ENCODE measurements around the gene ARHGAP26. TPM values are rescaled to one million over a fixed set of nuclear protein-coding genes. Genes with fewer than 3 reads are reported as not detected.

Gene ARHGAP26
- total RNA-seq, 4 donors from 2014 or later = 61.0 to 76.7 (median 61.2) TPM

DNA sequence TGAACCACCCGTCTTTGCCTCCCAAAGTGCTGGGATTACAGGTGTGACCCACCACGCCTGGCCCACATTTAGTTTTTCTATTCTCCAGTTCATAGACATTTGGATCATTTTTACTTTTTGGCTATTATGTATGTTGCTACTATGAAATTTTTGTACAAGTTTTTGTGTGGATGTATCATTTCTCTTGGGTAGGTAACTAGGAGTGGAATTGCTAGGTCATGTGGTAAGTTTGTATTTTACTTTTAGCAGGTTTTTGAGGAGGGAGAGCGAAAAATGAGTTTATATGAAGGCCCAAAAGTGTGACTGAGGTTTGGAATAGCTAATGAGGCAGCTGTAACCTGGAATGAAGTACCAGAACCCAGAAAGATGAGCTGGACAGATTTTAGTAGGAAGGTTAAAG is 35.2 kb downstream of the ARHGAP26 start:
- DNase-seq = no peak
- WGBS, 2 donors (ENCODE audit: low coverage in 1 of 2) = 96 to 98% methylated on average over 3 of the region's 3 CpGs

DNA sequence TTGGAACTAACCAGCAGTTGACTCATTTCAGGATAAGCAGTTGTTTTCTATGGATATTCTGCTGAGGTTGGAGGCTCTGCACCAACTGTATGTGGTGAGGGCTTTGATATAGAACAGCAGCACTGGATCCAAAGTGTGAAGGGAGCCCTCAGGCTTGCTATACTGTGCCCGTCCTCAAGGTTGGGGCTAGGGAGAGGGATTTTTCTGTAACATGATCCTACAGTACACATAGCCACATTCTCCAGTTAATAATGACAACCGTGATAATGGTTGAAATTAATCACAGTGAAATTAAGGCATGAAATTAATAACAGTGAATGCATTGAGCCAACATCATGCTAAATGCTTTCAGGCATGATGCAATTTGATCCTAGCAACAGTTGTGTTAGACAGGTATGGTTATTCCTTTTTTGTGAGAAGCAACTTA is 36.7 kb downstream of the ARHGAP26 start:
- in situ Hi-C loops (cut with MboI; ENCODE audit: low pct_ligation_motif_present in 1 of 4, low pct_unique_long_range_greater_than_20kb in 1 of 4, low sequenced_read_pairs in 3 of 4) (no loop called here), intact Hi-C loops (cut with DNase I; ENCODE audit: low total_unique reads) (no loop called here)
- H3K27me3 ChIP-seq = no peaks in the 10 kb centered on the region
- H3K36me3 ChIP-seq = no peaks in the 10 kb centered on the region
- 87 to 100% methylated on average over 1 to 2 of the region's 2 CpGs for WGBS, 2 donors (ENCODE audit: low coverage in 1 of 2)
- TF ChIP-seq POLR2A (IDR thresholded peaks at IDR 0.05) (no peak), POLR2AphosphoS5 (IDR thresholded peaks at IDR 0.05) (no peak), EP300 (IDR thresholded peaks at IDR 0.05; ENCODE audit: low read depth) (no peak)
- TF ChIP-seq, protein P1, sequence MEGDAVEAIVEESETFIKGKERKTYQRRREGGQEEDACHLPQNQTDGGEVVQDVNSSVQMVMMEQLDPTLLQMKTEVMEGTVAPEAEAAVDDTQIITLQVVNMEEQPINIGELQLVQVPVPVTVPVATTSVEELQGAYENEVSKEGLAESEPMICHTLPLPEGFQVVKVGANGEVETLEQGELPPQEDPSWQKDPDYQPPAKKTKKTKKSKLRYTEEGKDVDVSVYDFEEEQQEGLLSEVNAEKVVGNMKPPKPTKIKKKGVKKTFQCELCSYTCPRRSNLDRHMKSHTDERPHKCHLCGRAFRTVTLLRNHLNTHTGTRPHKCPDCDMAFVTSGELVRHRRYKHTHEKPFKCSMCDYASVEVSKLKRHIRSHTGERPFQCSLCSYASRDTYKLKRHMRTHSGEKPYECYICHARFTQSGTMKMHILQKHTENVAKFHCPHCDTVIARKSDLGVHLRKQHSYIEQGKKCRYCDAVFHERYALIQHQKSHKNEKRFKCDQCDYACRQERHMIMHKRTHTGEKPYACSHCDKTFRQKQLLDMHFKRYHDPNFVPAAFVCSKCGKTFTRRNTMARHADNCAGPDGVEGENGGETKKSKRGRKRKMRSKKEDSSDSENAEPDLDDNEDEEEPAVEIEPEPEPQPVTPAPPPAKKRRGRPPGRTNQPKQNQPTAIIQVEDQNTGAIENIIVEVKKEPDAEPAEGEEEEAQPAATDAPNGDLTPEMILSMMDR (IDR thresholded peaks at IDR 0.05) = no peak
- peaks cover 0 to 37% (median 11%) of the 10 kb centered on the region in 4 donors for H3K4me1 ChIP-seq
- H3K9me3 ChIP-seq = no peaks in the 10 kb centered on the region
- no peak for DNase-seq
- peak overlapping the region in 2 of 4 donors; percentile 13 to 20 for H3K27ac ChIP-seq
- H3K4me3 ChIP-seq = no peak overlapping the region

More for the DNA sequence above, 35.2 kb downstream of the ARHGAP26 start:
- no peaks in the 10 kb centered on the region for H3K36me3 ChIP-seq
- intact Hi-C loops (cut with DNase I; ENCODE audit: low total_unique reads) (no loop called here), in situ Hi-C loops (cut with MboI; ENCODE audit: low pct_ligation_motif_present in 1 of 4, low pct_unique_long_range_greater_than_20kb in 1 of 4, low sequenced_read_pairs in 3 of 4) (no loop called here)
- TF ChIP-seq, protein P1 (IDR thresholded peaks at IDR 0.05) = no peak
- TF ChIP-seq POLR2AphosphoS5 (IDR thresholded peaks at IDR 0.05) (no peak), EP300 (IDR thresholded peaks at IDR 0.05; ENCODE audit: low read depth) (no peak), POLR2A (IDR thresholded peaks at IDR 0.05) (no peak)
- H3K9me3 ChIP-seq = no peaks in the 10 kb centered on the region
- no peak overlapping the region for H3K27ac ChIP-seq
- no peak overlapping the region for H3K4me3 ChIP-seq
- no peaks in the 10 kb centered on the region for H3K27me3 ChIP-seq
- peaks cover 0 to 39% (median 11%) of the 10 kb centered on the region in 4 donors for H3K4me1 ChIP-seq

DNA sequence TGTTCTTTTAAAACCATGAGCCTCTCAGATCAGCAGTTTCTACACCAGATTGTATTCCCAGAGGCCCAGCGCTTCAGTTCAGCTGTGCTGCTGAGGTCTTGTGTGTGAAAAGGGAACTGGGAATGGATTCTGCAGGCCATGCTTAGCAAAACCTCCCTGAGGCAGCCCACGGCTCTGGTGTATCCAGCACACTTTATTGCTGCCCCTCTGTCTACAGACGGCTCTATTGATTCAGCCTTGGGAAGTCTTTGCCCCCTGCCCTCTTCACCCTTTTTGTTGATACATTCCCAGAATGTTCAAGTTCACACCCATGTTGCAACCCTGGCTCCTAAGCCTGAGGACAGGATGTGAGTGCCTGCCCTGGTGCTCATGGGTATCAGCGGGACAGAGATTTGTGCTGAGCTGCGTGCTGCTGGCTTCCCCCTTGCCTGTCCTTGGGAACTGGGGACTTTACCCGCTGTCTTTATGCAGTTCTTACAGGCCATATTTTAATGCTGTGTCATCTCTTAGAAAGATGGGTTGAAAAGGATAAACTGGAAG is 37.3 kb downstream of the ARHGAP26 start:
- in situ Hi-C loops (cut with MboI; ENCODE audit: low pct_ligation_motif_present in 1 of 4, low pct_unique_long_range_greater_than_20kb in 1 of 4, low sequenced_read_pairs in 3 of 4) = no loop called here
- DNase-seq = no peak

DNA sequence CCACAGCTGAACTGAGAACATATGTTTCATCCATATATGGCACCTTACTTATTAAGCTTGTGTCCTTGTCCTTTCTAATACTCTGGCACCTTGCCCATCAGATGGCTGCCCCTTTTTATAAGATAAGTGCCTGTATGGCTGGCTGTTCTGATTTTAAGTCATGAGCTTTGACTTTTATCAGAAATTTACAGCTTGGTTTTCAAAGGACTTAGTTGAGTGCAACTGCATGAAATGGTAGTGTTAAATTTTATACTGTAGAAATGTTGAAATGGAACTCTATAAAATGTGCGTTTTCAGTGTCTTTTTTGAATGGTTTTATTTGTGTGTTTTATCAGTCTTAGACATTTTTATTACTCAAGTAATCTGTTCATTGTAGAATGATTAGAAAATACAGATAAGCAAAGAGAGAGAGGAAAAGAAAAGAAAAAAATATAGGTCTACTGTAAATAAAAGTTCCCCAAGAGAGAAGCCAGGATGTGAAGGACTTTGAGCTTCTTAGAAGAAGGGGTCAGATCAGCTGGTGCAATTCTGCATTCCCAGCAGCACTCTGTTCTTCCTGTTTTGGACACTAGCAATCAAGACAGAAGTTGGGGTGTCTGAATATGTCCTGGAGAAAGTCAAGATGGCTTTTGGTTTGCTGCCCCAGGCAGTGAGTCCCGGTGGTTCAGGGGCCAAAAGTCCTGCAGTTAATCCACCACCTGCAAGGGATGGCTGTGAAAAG is 38.9 kb downstream of the ARHGAP26 start:
- no peaks in the 10 kb centered on the region for H3K27me3 ChIP-seq
- no peak for DNase-seq
- no peaks in the 10 kb centered on the region for H3K36me3 ChIP-seq
- H3K4me1 ChIP-seq = peaks cover 0 to 35% (median 11%) of the 10 kb centered on the region in 4 donors
- WGBS, 2 donors (ENCODE audit: low coverage in 1 of 2) = 44 to 59% methylated on average over 1 to 2 of the region's 2 CpGs
- intact Hi-C loops (cut with DNase I; ENCODE audit: low total_unique reads) (no loop called here), in situ Hi-C loops (cut with MboI; ENCODE audit: low pct_ligation_motif_present in 1 of 4, low pct_unique_long_range_greater_than_20kb in 1 of 4, low sequenced_read_pairs in 3 of 4) (no loop called here)
- TF ChIP-seq POLR2A (IDR thresholded peaks at IDR 0.05) (no peak), EP300 (IDR thresholded peaks at IDR 0.05; ENCODE audit: low read depth) (no peak), POLR2AphosphoS5 (IDR thresholded peaks at IDR 0.05) (no peak)
- TF ChIP-seq, protein P1 (IDR thresholded peaks at IDR 0.05) = no peak
- no peaks in the 10 kb centered on the region for H3K9me3 ChIP-seq
- no peak overlapping the region for H3K4me3 ChIP-seq
- H3K27ac ChIP-seq = peak overlapping the region in 2 of 4 donors; percentile 0 to 41

More for the DNA sequence above, 37.3 kb downstream of the ARHGAP26 start:
- Histone ChIP-seq H3K9me3 (no peaks in the 10 kb centered on the region), H3K27me3 (no peaks in the 10 kb centered on the region), H3K4me3 (no peak overlapping the region), H3K4me1 (peaks cover 0 to 34% (median 11%) of the 10 kb centered on the region in 4 donors), H3K36me3 (no peaks in the 10 kb centered on the region), H3K27ac (peak overlapping the region in 2 of 4 donors; percentile 13 to 20)
- WGBS, 2 donors (ENCODE audit: low coverage in 1 of 2) = 69 to 80% methylated on average over 1 to 6 of the region's 6 CpGs
- TF ChIP-seq POLR2AphosphoS5 (IDR thresholded peaks at IDR 0.05) (no peak), EP300 (IDR thresholded peaks at IDR 0.05; ENCODE audit: low read depth) (no peak), POLR2A (IDR thresholded peaks at IDR 0.05) (no peak)
- TF ChIP-seq, protein P1 (IDR thresholded peaks at IDR 0.05) = no peak
- intact Hi-C loops (cut with DNase I; ENCODE audit: low total_unique reads) = no loop called here
